Activated naive CD4-positive, alpha-beta T cell (primary cell): ENCODE data around the gene TRIM68.

ENCODE experiments used
- DNase-seq, 4 experiments: peaks; one replicate each; lab custom pipeline; 2025; lab: John Stamatoyannopoulos, UW

Gene TRIM68

GRCh38 chr11:4607781-4608666 lies at the start of gene TRIM68:
Gene TRIM68, minus strand, starts transcription at chr11:4608231. Its CDS starts 2,727 bp downstream, at chr11:4605504.
- peak; percentile 83 to 90 (median 85) for DNase-seq

GRCh38 chr11:4654635-4655369 lies 46.8 kb upstream of the TRIM68 start:
- DNase-seq, result no peak

- no peak for DNase-seq
Observed at GRCh38 chr11:4647766-4648165, 39.7 kb upstream of the TRIM68 start.

- no peak for DNase-seq
Observed at GRCh38 chr11:4645974-4646373, 37.9 kb upstream of the TRIM68 start.

- DNase-seq, result no peak
Observed at GRCh38 chr11:4644233-4644632, 36.2 kb upstream of the TRIM68 start.

- no peak for DNase-seq
Observed at GRCh38 chr11:4643682-4644081, 35.7 kb upstream of the TRIM68 start, which contains the start of gene OR51E1. Gene OR51E1, plus strand, starts transcription at chr11:4643982. Its CDS starts 8,545 bp downstream, at chr11:4652527.

GRCh38 chr11:4643076-4643475 lies 35.0 kb upstream of the TRIM68 start:
- no peak for DNase-seq

- no peak for DNase-seq
Observed at GRCh38 chr11:4642043-4642442, 34.0 kb upstream of the TRIM68 start.

GRCh38 chr11:4641501-4641900 lies 33.5 kb upstream of the TRIM68 start:
- no peak for DNase-seq

GRCh38 chr11:4639931-4640330 lies 31.9 kb upstream of the TRIM68 start:
- DNase-seq, result no peak

- no peak for DNase-seq
Observed at GRCh38 chr11:4637662-4638047, 29.6 kb upstream of the TRIM68 start.

GRCh38 chr11:4636962-4637661 lies 29.1 kb upstream of the TRIM68 start, which contains the start of gene OR51D1:
Gene OR51D1, plus strand, starts transcription at chr11:4637477. Its CDS starts 2,314 bp downstream, at chr11:4639791.
- peak; percentile 18 to 55 (median 36) for DNase-seq

- no peak for DNase-seq
Observed at GRCh38 chr11:4636136-4636535, 28.1 kb upstream of the TRIM68 start.

GRCh38 chr11:4626207-4627099 lies 18.4 kb upstream of the TRIM68 start:
- DNase-seq, result no peak

- no peak for DNase-seq
Observed at GRCh38 chr11:4619514-4619913, 11.5 kb upstream of the TRIM68 start.

- no peak for DNase-seq
Observed at GRCh38 chr11:4615856-4616444, 7.9 kb upstream of the TRIM68 start.

GRCh38 chr11:4611986-4612385 lies 4.0 kb upstream of the TRIM68 start:
- no peak for DNase-seq

GRCh38 chr11:4610258-4610935 lies 2.4 kb upstream of the TRIM68 start:
- no peak for DNase-seq

GRCh38 chr11:4607096-4607495 lies 935 bp downstream of the TRIM68 start:
- no peak for DNase-seq
